GM18520 (cell line): ENCODE results near the gene SELL.
"Not testable (repeated sequence)": the region's sequence is repeated elsewhere in the genome, so short reads cannot be mapped to it uniquely, and the experiment has no call there.

Experiments used
- ATAC-seq: cut with Tn5 transposase; IDR thresholded peaks from one replicate; pipeline ENCODE4 v1.9.1; 2021; ENCODE audit not compliant: unreplicated experiment

Gene SELL

GRCh38 chr1:169711469-169712308 lies at the start of gene SELL:
SELL (minus strand) TSS chr1:169711620; CDS start chr1:169711498, 122 bp downstream.
- peak; percentile 61 for ATAC-seq

GRCh38 chr1:169759038-169759437 lies 47.6 kb upstream of the SELL start:
- no peak for ATAC-seq

- no peak for ATAC-seq
These were observed 42.1 kb upstream of the SELL start for GRCh38 chr1:169753549-169753948.

- ATAC-seq = no peak
These were observed 38.6 kb upstream of the SELL start for GRCh38 chr1:169750041-169750440.

- no peak for ATAC-seq
These were observed 35.1 kb upstream of the SELL start for GRCh38 chr1:169746550-169746949.

GRCh38 chr1:169745015-169745861 lies 33.8 kb upstream of the SELL start:
- no peak for ATAC-seq

GRCh38 chr1:169741666-169742394 lies 30.4 kb upstream of the SELL start:
- ATAC-seq = no peak

- no peak for ATAC-seq
These were observed 28.6 kb upstream of the SELL start for GRCh38 chr1:169739980-169740379.

GRCh38 chr1:169733924-169734323 lies 22.5 kb upstream of the SELL start, which contains the start of gene SELE:
SELE (minus strand) TSS chr1:169734079; CDS start chr1:169733612, 467 bp downstream.
- no peak for ATAC-seq

- no peak for ATAC-seq
These were observed 20.0 kb upstream of the SELL start for GRCh38 chr1:169731446-169731845.

GRCh38 chr1:169729991-169730390 lies 18.6 kb upstream of the SELL start:
- no peak for ATAC-seq

GRCh38 chr1:169727307-169727706 lies 15.9 kb upstream of the SELL start:
- ATAC-seq = no peak

GRCh38 chr1:169726851-169727250 lies 15.4 kb upstream of the SELL start:
- ATAC-seq = no peak

GRCh38 chr1:169725930-169726329 lies 14.5 kb upstream of the SELL start:
- ATAC-seq = no peak

GRCh38 chr1:169724168-169724567 lies 12.7 kb upstream of the SELL start:
- ATAC-seq = no peak

GRCh38 chr1:169723763-169724162 lies 12.3 kb upstream of the SELL start:
- no peak for ATAC-seq

- ATAC-seq = no peak
These were observed 11.4 kb upstream of the SELL start for GRCh38 chr1:169722779-169723178.

GRCh38 chr1:169715100-169715499 lies 3.7 kb upstream of the SELL start:
- not testable (repeated sequence) for ATAC-seq

GRCh38 chr1:169713090-169713489 lies 1.7 kb upstream of the SELL start:
- ATAC-seq = not testable (repeated sequence)

- no peak for ATAC-seq
These were observed 850 bp upstream of the SELL start for GRCh38 chr1:169712309-169712631.

- no peak for ATAC-seq
These were observed 2.8 kb downstream of the SELL start for GRCh38 chr1:169708647-169709046.
